ENCODE measurements around the gene EIF4E1B.

EIF4E1B gene

GRCh38 chr5:176647843-176648473 is 17.5 kb downstream of the EIF4E1B start:
- peak; percentile 1 for DNase-seq

GRCh38 chr5:176648474-176649194 is 18.2 kb downstream of the EIF4E1B start:
- no peak for DNase-seq

GRCh38 chr5:176650354-176650884 is 19.9 kb downstream of the EIF4E1B start:
- DNase-seq: no peak

- DNase-seq: no peak
Observed at GRCh38 chr5:176651472-176651980, 21.1 kb downstream of the EIF4E1B start.

- no peak for DNase-seq
Observed at GRCh38 chr5:176652136-176652535, 21.7 kb downstream of the EIF4E1B start.

GRCh38 chr5:176653401-176654385 is 23.2 kb downstream of the EIF4E1B start:
- DNase-seq: peak; percentile 3

GRCh38 chr5:176654856-176655255 is 24.4 kb downstream of the EIF4E1B start:
- DNase-seq: no peak

- DNase-seq: no peak
Observed at GRCh38 chr5:176656467-176656990, 26.1 kb downstream of the EIF4E1B start.

GRCh38 chr5:176658007-176658599 is 27.6 kb downstream of the EIF4E1B start:
- DNase-seq: peak; percentile 39

GRCh38 chr5:176658817-176659511 is 28.5 kb downstream of the EIF4E1B start:
- peak; percentile 0 for DNase-seq

- DNase-seq: no peak
Observed at GRCh38 chr5:176659512-176659839, 29.0 kb downstream of the EIF4E1B start.

- DNase-seq: no peak
Observed at GRCh38 chr5:176659860-176660461, 29.5 kb downstream of the EIF4E1B start.

- no peak for DNase-seq
Observed at GRCh38 chr5:176660530-176660859, 30.0 kb downstream of the EIF4E1B start.

- DNase-seq: peak; percentile 65
Observed at GRCh38 chr5:176660860-176661641, 30.6 kb downstream of the EIF4E1B start.

- no peak for DNase-seq
Observed at GRCh38 chr5:176661676-176662075, 31.2 kb downstream of the EIF4E1B start.

- no peak for DNase-seq
Observed at GRCh38 chr5:176662371-176663333, 32.2 kb downstream of the EIF4E1B start.

GRCh38 chr5:176663566-176663965 is 33.1 kb downstream of the EIF4E1B start:
- no peak for DNase-seq

GRCh38 chr5:176664479-176664878 is 34.0 kb downstream of the EIF4E1B start:
- DNase-seq: no peak

GRCh38 chr5:176664886-176665285 is 34.4 kb downstream of the EIF4E1B start:
- no peak for DNase-seq

Measured in kidney glomerular epithelial cell (primary cell).